GM23338 (cell line): ENCODE measurements around the gene ERCC3.

Experiments used
- CREB1 ChIP-seq: fragments of 250-450 bp; sonication (Bioruptor Pico); IDR thresholded peaks from 2 replicates; pipeline ENCODE4 v1.5.0; 2020; ENCODE audit warnings: low read depth, mild to moderate bottlenecking, moderate library complexity
- CTCF ChIP-seq, 2 experiments: fragments of 200-600 bp in 1 of 2; sonication (generic) in 1 of 2; conservative IDR thresholded peaks; 2 replicates each; pipeline versions ENCODE4 v1.5.1 to v1.6.1; 2016 to 2017; ENCODE audit warnings: antibody characterized with exemption in 2 of 2, low read depth in 2 of 2, mild to moderate bottlenecking in 2 of 2, moderate library complexity in 1 of 2
- EZH2 ChIP-seq: fragments of 200-600 bp; sonication (generic); IDR thresholded peaks from one replicate; pipeline ENCODE4 v1.8.0; 2017; ENCODE audit warnings: antibody characterized with exemption, mild to moderate bottlenecking, low read depth; ENCODE audit not compliant: unreplicated experiment
- EZH2phosphoT487 ChIP-seq: fragments of 200-600 bp; sonication (generic); IDR thresholded peaks from one replicate; pipeline ENCODE4 v1.8.1; 2018; ENCODE audit warnings: antibody characterized with exemption; ENCODE audit not compliant: unreplicated experiment
- POLR2AphosphoS5 ChIP-seq: IDR thresholded peaks from 2 replicates; pipeline ENCODE4 v1.6.1; 2016; ENCODE audit warnings: antibody characterized with exemption, low read depth
- REST ChIP-seq: IDR thresholded peaks from one replicate; pipeline ENCODE4 v1.6.1; 2018; ENCODE audit warnings: antibody characterized with exemption; ENCODE audit not compliant: unreplicated experiment
- TF ChIP-seq, protein P1 (sequence below): IDR thresholded peaks from 2 replicates; pipeline ENCODE4 v1.6.1; 2016; ENCODE audit warnings: antibody characterized with exemption

DNA sequence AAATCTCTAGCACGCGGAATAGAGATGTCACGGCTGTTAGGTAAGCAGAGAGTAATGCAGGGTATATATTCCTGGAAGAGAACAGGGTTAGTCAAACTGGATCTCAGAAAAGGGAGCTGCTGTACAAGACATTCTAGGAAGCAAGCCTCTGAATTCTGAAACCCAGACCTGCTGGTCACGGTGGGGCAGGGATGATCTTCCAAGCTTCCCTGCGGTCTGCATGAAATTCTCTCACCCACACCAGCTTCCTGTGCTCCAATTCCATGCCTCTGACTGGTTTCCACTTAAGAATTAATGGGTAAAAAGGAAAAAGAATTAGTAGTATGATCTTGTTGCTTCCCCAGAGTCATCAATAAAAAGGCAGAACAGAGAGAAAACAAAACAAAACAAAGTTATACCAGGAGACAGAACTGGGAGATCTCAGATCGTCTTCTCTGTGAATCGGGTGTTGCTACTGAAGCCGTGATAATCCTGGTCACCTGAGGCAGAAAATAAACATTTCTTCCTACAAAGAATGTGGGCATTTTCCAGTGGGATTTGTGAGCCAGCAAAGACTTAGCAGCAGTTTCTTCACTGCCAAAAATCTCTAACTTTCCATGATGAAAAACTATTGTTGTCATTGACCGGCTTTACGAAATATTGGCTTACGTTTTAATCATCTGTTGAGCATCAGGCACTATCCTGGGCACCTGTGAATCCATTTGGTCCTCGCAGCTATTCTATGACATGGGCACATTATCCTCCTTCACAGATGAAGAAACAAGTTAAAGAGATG, 68.6 kb downstream of the ERCC3 start:
- no peak for TF ChIP-seq REST
- no peak for TF ChIP-seq CTCF (conservative IDR thresholded peaks at IDR 0.05; ENCODE audit: low read depth in 2 of 2)
- TF ChIP-seq EZH2: no peak
- TF ChIP-seq, protein P1, sequence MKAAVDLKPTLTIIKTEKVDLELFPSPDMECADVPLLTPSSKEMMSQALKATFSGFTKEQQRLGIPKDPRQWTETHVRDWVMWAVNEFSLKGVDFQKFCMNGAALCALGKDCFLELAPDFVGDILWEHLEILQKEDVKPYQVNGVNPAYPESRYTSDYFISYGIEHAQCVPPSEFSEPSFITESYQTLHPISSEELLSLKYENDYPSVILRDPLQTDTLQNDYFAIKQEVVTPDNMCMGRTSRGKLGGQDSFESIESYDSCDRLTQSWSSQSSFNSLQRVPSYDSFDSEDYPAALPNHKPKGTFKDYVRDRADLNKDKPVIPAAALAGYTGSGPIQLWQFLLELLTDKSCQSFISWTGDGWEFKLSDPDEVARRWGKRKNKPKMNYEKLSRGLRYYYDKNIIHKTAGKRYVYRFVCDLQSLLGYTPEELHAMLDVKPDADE: no peak
- no peak for TF ChIP-seq EZH2phosphoT487
- no peak for TF ChIP-seq CREB1 (CRISPR knock-in tag)
- no peak for TF ChIP-seq POLR2AphosphoS5
